ENCODE results near the gene CSF1R.

- TF ChIP-seq CTCF (conservative IDR thresholded peaks at IDR 0.05; ENCODE audit: low read depth, low read length) (no peak), EZH2 (IDR thresholded peaks at IDR 0.05; ENCODE audit: borderline replicate concordance, low read depth, low read length, poor library complexity, severe bottlenecking) (no peak)
Observed at GRCh38 chr5:150045549-150045948, 40.8 kb downstream of the CSF1R start.
